Mesenchymal stem cell (in vitro differentiated cells and primary cell): ENCODE data around the gene C19orf12.

Source experiments
- DNase-seq: peaks from one replicate; pipeline ENCODE4 v3.0.0-alpha.2; 2013
- H2AFZ ChIP-seq: one replicate; pipeline ENCODE4 v1.6.1; 2013; ENCODE audit warnings: low read depth, mild to moderate bottlenecking, control low read depth, inconsistent platforms, low read length, moderate library complexity
- H2AK5ac ChIP-seq: 2 replicates; pipeline ENCODE4 v1.6.1; 2013; ENCODE audit warnings: low read length, moderate library complexity, mild to moderate bottlenecking, inconsistent platforms; ENCODE audit not compliant: severe bottlenecking
- H2BK120ac ChIP-seq: one replicate; pipeline ENCODE4 v1.6.1; 2013; ENCODE audit warnings: low read depth, mild to moderate bottlenecking, inconsistent platforms, low read length, moderate library complexity
- H2BK12ac ChIP-seq, 2 experiments: one replicate each; pipeline ENCODE4 v1.6.1; 2013; ENCODE audit warnings: inconsistent platforms in 2 of 2, low read length in 2 of 2, mild to moderate bottlenecking in 2 of 2, moderate library complexity in 2 of 2, control low read depth in 1 of 2
- H2BK15ac ChIP-seq: one replicate; pipeline ENCODE4 v1.6.1; 2013; ENCODE audit warnings: mild to moderate bottlenecking, low read depth, inconsistent platforms; ENCODE audit not compliant: poor library complexity, severe bottlenecking
- H2BK5ac ChIP-seq: 2 replicates; pipeline ENCODE4 v1.6.1; 2013; ENCODE audit warnings: low read depth, mild to moderate bottlenecking, low read length, control low read depth, inconsistent platforms; ENCODE audit not compliant: poor library complexity, severe bottlenecking
- H3K14ac ChIP-seq, 2 experiments: one replicate each; pipeline ENCODE4 v1.6.1; 2013; ENCODE audit warnings: inconsistent platforms in 2 of 2, low read length in 2 of 2, control low read depth in 1 of 2, mild to moderate bottlenecking in 1 of 2, moderate library complexity in 1 of 2
- H3K18ac ChIP-seq, 2 experiments: one replicate each; pipeline ENCODE4 v1.6.1; 2013; ENCODE audit warnings: inconsistent platforms in 2 of 2, low read length in 2 of 2, control low read depth in 1 of 2, low read depth in 1 of 2, mild to moderate bottlenecking in 1 of 2
- H3K23ac ChIP-seq, 2 experiments: one replicate each; pipeline ENCODE4 v1.6.1; 2013; ENCODE audit warnings: inconsistent platforms in 2 of 2, low read length in 2 of 2, mild to moderate bottlenecking in 2 of 2, moderate library complexity in 2 of 2, control low read depth in 1 of 2
- H3K27ac ChIP-seq: 2 replicates; pipeline ENCODE4 v1.5.1; 2013; ENCODE audit warnings: mild to moderate bottlenecking, moderate library complexity, low read length, control low read depth, inconsistent platforms; ENCODE audit not compliant: poor library complexity, severe bottlenecking
- H3K27me3 ChIP-seq, 2 experiments: 2 replicates each; pipeline versions ENCODE4 v1.6.1 to v1.7.0; 2013; ENCODE audit warnings: low read length in 2 of 2, mild to moderate bottlenecking in 2 of 2, moderate library complexity in 2 of 2, control low read depth in 1 of 2, inconsistent platforms in 1 of 2; ENCODE audit not compliant: control insufficient read depth in 1 of 2, insufficient read depth in 1 of 2
- H3K36me3 ChIP-seq, 2 experiments: 2 replicates each; pipeline versions ENCODE4 v1.6.1 to v1.7.0; 2013; ENCODE audit warnings: low read length in 2 of 2, control low read depth in 1 of 2, inconsistent platforms in 1 of 2, low read depth in 1 of 2, mild to moderate bottlenecking in 1 of 2; ENCODE audit not compliant: insufficient read depth in 2 of 2, control insufficient read depth in 1 of 2
- H3K4ac ChIP-seq, 2 experiments: one replicate each; pipeline ENCODE4 v1.6.1; 2013; ENCODE audit warnings: inconsistent platforms in 2 of 2, low read length in 2 of 2, mild to moderate bottlenecking in 2 of 2, moderate library complexity in 2 of 2, control low read depth in 1 of 2, low read depth in 1 of 2
- H3K4me1 ChIP-seq: 2 replicates; pipeline ENCODE4 v1.6.1; 2013; ENCODE audit warnings: low read depth, low read length, control low read depth; ENCODE audit not compliant: control insufficient read depth, insufficient read depth
- H3K4me2 ChIP-seq: 2 replicates; pipeline ENCODE4 v1.6.1; 2013; ENCODE audit warnings: low read length, mild to moderate bottlenecking, inconsistent platforms; ENCODE audit not compliant: poor library complexity, severe bottlenecking
- H3K4me3 ChIP-seq, 2 experiments: 2 replicates each; pipeline versions ENCODE4 v1.5.1 to v1.7.0; 2013; ENCODE audit warnings: low read length in 2 of 2, mild to moderate bottlenecking in 2 of 2, control low read depth in 1 of 2, low read depth in 1 of 2; ENCODE audit not compliant: insufficient read depth in 1 of 2
- H3K79me1 ChIP-seq: replicated peaks from 2 replicates; pipeline ENCODE4 v1.6.1; 2013; ENCODE audit warnings: mild to moderate bottlenecking, control low read depth, low read length, inconsistent platforms; ENCODE audit not compliant: poor library complexity, severe bottlenecking
- H3K9ac ChIP-seq: 2 replicates; pipeline ENCODE4 v1.7.0; 2013; ENCODE audit warnings: mild to moderate bottlenecking, low read length, moderate library complexity
- H3K9me3 ChIP-seq: 2 replicates; pipeline ENCODE4 v1.7.0; 2013; ENCODE audit warnings: mild to moderate bottlenecking, low read length; ENCODE audit not compliant: control insufficient read depth
- H4K8ac ChIP-seq: one replicate; pipeline ENCODE4 v1.6.1; 2013; ENCODE audit warnings: inconsistent platforms, mild to moderate bottlenecking, low read length, moderate library complexity
- H4K91ac ChIP-seq: one replicate; pipeline ENCODE4 v1.6.1; 2013; ENCODE audit warnings: mild to moderate bottlenecking, low read length, inconsistent platforms
- WGBS: methylation state at CpG from one replicate; pipeline ENCODE4 v1.1.7; 2013; ENCODE audit warnings: mixed read lengths; 5-methylcytosine and 5-hydroxymethylcytosine counted together

Gene C19orf12

DNA sequence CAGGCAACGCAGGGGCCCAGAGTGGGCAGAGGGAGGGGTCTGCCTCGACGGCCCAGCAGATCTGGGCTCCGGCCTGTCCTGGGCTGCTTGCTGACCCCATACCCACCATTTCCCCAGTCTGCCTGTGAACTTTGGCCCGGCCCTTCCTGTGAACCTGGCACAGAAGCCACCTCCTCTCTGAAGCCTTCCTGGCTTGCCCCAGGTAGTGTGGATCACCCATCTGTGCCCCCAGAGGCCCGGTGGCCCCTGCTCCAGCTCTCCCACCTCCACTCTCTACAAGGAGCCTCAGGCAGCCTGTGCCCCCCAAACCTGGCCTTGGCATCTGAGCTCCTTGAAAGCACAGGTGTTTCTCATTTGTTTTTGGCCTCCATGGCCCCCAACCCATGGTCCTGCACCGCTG is 34.1 kb downstream of the C19orf12 start:
- Histone ChIP-seq H4K91ac (no peak overlapping the region), H3K79me1 (no peaks in the 10 kb centered on the region), H3K9me3 (no peaks in the 10 kb centered on the region), H3K4me2 (no peak overlapping the region), H3K27ac (no peak overlapping the region), H3K23ac (no peak overlapping the region), H3K4me3 (no peak overlapping the region), H3K4ac (no peak overlapping the region), H3K4me1 (peaks cover 1% of the 10 kb centered on the region), H3K36me3 (peaks cover 17 to 21% of the 10 kb centered on the region in 2 experiments), H2BK12ac (no peak overlapping the region), H2BK15ac (no peak overlapping the region), H2BK120ac (no peak overlapping the region), H2AK5ac (no peak overlapping the region), H3K27me3 (peaks cover 0 to 4% of the 10 kb centered on the region in 2 experiments), H2AFZ (no peak overlapping the region), H2BK5ac (no peak overlapping the region), H4K8ac (no peak overlapping the region), H3K14ac (no peak overlapping the region), H3K9ac (no peak overlapping the region), H3K18ac (no peak overlapping the region)
- no peak for DNase-seq
- 83% methylated on average over 7 of the region's 7 CpGs for WGBS

GRCh38 chr19:29680447-29680846 is 34.6 kb downstream of the C19orf12 start:
- H3K14ac ChIP-seq = no peak overlapping the region
- no peak overlapping the region for H3K9ac ChIP-seq
- H3K9me3 ChIP-seq = no peaks in the 10 kb centered on the region

GRCh38 chr19:29679598-29680210 is 35.4 kb downstream of the C19orf12 start:
- Histone ChIP-seq H2AK5ac (no peak overlapping the region), H3K23ac (no peak overlapping the region), H4K91ac (no peak overlapping the region), H3K27me3 (peaks cover 0 to 4% of the 10 kb centered on the region in 2 experiments), H3K4ac (no peak overlapping the region), H3K79me1 (no peaks in the 10 kb centered on the region), H3K4me3 (no peak overlapping the region), H2BK120ac (no peak overlapping the region), H2BK12ac (no peak overlapping the region), H2AFZ (no peak overlapping the region), H3K4me1 (peaks cover 1% of the 10 kb centered on the region), H3K9me3 (no peaks in the 10 kb centered on the region), H3K9ac (no peak overlapping the region), H4K8ac (no peak overlapping the region), H3K14ac (no peak overlapping the region), H2BK15ac (no peak overlapping the region), H3K27ac (no peak overlapping the region), H3K4me2 (no peak overlapping the region), H3K18ac (no peak overlapping the region), H3K36me3 (peaks cover 29 to 33% of the 10 kb centered on the region in 2 experiments), H2BK5ac (no peak overlapping the region)
- no peak for DNase-seq
- 94% methylated on average over 9 of the region's 9 CpGs for WGBS

More at GRCh38 chr19:29680447-29680846, 34.6 kb downstream of the C19orf12 start:
- no peak overlapping the region for H3K23ac ChIP-seq
- peaks cover 0 to 4% of the 10 kb centered on the region in 2 experiments for H3K27me3 ChIP-seq
- H3K4me2 ChIP-seq = no peak overlapping the region
- no peak overlapping the region for H2BK12ac ChIP-seq
- H3K79me1 ChIP-seq = no peaks in the 10 kb centered on the region
- H3K4me3 ChIP-seq = no peak overlapping the region
- H2BK5ac ChIP-seq = no peak overlapping the region
- no peak overlapping the region for H4K8ac ChIP-seq
- H3K4ac ChIP-seq = no peak overlapping the region
- H2AFZ ChIP-seq = no peak overlapping the region
- no peak overlapping the region for H4K91ac ChIP-seq
- no peak overlapping the region for H2AK5ac ChIP-seq
- no peak overlapping the region for H3K27ac ChIP-seq
- peaks cover 22 to 26% of the 10 kb centered on the region in 2 experiments for H3K36me3 ChIP-seq
- no peak for DNase-seq
- H3K18ac ChIP-seq = no peak overlapping the region
- H2BK15ac ChIP-seq = no peak overlapping the region
- H3K4me1 ChIP-seq = peaks cover 1% of the 10 kb centered on the region
- 89% methylated on average over 10 of the region's 12 CpGs for WGBS
- no peak overlapping the region for H2BK120ac ChIP-seq

DNA sequence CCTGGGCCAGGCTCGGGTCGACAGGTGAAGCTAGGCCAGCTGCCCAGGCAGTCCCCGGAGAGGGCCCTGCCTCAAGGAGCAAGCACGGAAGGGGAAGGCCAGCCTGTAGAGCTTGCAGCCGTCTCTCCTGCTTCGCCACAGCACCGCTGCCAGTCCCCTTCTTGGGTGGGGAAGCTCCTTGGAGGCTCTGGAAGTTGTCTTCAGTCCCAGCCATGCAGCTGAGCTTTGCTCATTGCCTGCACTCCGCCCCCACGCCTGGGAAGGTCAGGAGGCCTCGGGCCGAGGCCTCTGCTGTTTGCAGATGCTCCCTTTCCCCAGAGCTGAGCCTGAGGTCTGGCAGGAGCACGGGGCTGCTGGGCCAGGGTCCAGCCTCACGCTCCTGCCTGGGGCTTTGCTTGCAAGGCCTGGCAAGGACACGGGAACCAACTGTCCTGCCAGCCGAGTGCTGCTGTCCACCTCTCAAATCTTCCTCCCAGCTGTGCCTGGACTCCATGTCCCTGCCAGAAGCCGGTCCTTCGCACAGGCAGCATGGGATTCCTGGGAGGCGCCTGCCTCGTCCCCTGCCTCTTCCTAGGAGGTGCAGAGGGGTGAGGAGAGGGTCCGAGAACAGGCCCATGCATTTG is 36.5 kb downstream of the C19orf12 start:
- H2AFZ ChIP-seq = no peak overlapping the region
- peak overlapping the region in 1 of 2 experiments; percentile 15 for H3K14ac ChIP-seq
- no peak overlapping the region for H2AK5ac ChIP-seq
- no peaks in the 10 kb centered on the region for H3K9me3 ChIP-seq
- peak overlapping the region; percentile 35 for H3K9ac ChIP-seq
- H2BK12ac ChIP-seq = no peak overlapping the region
- H3K4me3 ChIP-seq = no peak overlapping the region
- no peak overlapping the region for H2BK120ac ChIP-seq
- H2BK15ac ChIP-seq = no peak overlapping the region
- WGBS = 73% methylated on average over 19 of the region's 20 CpGs
- no peak for DNase-seq
- H3K18ac ChIP-seq = no peak overlapping the region
- H2BK5ac ChIP-seq = no peak overlapping the region
- no peak overlapping the region for H3K4me2 ChIP-seq
- peak overlapping the region in 1 of 2 experiments; percentile 24 for H3K4ac ChIP-seq
- peak overlapping the region; percentile 4 for H4K8ac ChIP-seq
- peaks cover 40 to 44% of the 10 kb centered on the region in 2 experiments for H3K36me3 ChIP-seq
- peaks cover 5% of the 10 kb centered on the region for H3K79me1 ChIP-seq
- H3K23ac ChIP-seq = no peak overlapping the region
- peaks cover 0 to 4% of the 10 kb centered on the region in 2 experiments for H3K27me3 ChIP-seq
- H3K27ac ChIP-seq = no peak overlapping the region
- H3K4me1 ChIP-seq = peaks cover 3% of the 10 kb centered on the region
- no peak overlapping the region for H4K91ac ChIP-seq
